Neural progenitor cell (in vitro differentiated cells): ENCODE data around the gene SLC26A2. TPM values are rescaled to one million over a fixed set of nuclear protein-coding genes. Genes with fewer than 3 reads are reported as not detected.

Experiments used
- DNase-seq: peaks from one replicate; pipeline ENCODE4 v3.0.0-alpha.2; 2016; ENCODE audit warnings: low spot score
- H2AFZ ChIP-seq: fragments of 200-600 bp; sonication (generic); replicated peaks from 2 replicates; pipeline ENCODE4 v1.6.1; 2016; ENCODE audit warnings: antibody characterized with exemption
- H3F3A ChIP-seq: fragments of 200-600 bp; sonication (generic); 2 replicates; pipeline ENCODE4 v1.6.1; 2016; ENCODE audit warnings: antibody characterized with exemption, low read depth
- H3K27ac ChIP-seq: fragments of 200-600 bp; sonication (generic); 2 replicates; pipeline ENCODE4 v1.5.1; 2016; ENCODE audit warnings: mild to moderate bottlenecking
- H3K27me3 ChIP-seq: fragments of 200-600 bp; sonication (generic); 2 replicates; pipeline ENCODE4 v1.6.1; 2016; ENCODE audit warnings: mild to moderate bottlenecking, moderate library complexity
- H3K36me3 ChIP-seq: fragments of 200-600 bp; sonication (generic); 2 replicates; pipeline ENCODE4 v1.5.1; 2016
- H3K4me1 ChIP-seq: fragments of 200-600 bp; sonication (generic); 2 replicates; pipeline ENCODE4 v1.6.1; 2016; ENCODE audit warnings: mixed run types
- H3K4me2 ChIP-seq: fragments of 200-600 bp; sonication (generic); 2 replicates; pipeline ENCODE4 v1.6.1; 2016
- H3K4me3 ChIP-seq: fragments of 200-600 bp; sonication (generic); 2 replicates; pipeline ENCODE4 v1.5.1; 2016
- H3K79me2 ChIP-seq: fragments of 200-600 bp; sonication (generic); 2 replicates; pipeline ENCODE4 v1.6.1; 2016; ENCODE audit warnings: low read depth
- H3K9ac ChIP-seq: fragments of 200-600 bp; sonication (generic); 2 replicates; pipeline ENCODE4 v1.6.1; 2016
- H3K9me3 ChIP-seq: fragments of 200-600 bp; sonication (generic); 2 replicates; pipeline ENCODE4 v1.5.1; 2016; ENCODE audit warnings: low read depth
- H4K20me1 ChIP-seq: fragments of 200-600 bp; sonication (generic); 2 replicates; pipeline ENCODE4 v1.6.1; 2016; ENCODE audit warnings: low read depth
- H3K27ac Mint-ChIP-seq: 3 replicates; pipeline ENCODE4 v1.8.0; 2021; ENCODE audit warnings: mixed read lengths
- H3K27me3 Mint-ChIP-seq: 2 replicates; pipeline ENCODE4 v1.8.0; 2022; ENCODE audit warnings: low read depth, mild to moderate bottlenecking, inconsistent platforms, moderate library complexity, mixed read lengths; ENCODE audit not compliant: insufficient read depth
- H3K36me3 Mint-ChIP-seq: 3 replicates; pipeline ENCODE4 v1.8.0; 2021; ENCODE audit warnings: mixed read lengths
- H3K4me1 Mint-ChIP-seq: 3 replicates; pipeline ENCODE4 v1.8.0; 2021; ENCODE audit warnings: mixed read lengths
- H3K4me3 Mint-ChIP-seq: 3 replicates; pipeline ENCODE4 v1.8.0; 2021; ENCODE audit warnings: mild to moderate bottlenecking, moderate library complexity, mixed read lengths
- H3K9me3 Mint-ChIP-seq: 3 replicates; pipeline ENCODE4 v1.8.0; 2020; ENCODE audit warnings: mixed read lengths
- CTCF ChIP-seq: fragments of 200-600 bp; sonication (generic); IDR thresholded peaks from 2 replicates; pipeline ENCODE4 v1.5.1; 2017; ENCODE audit warnings: antibody characterized with exemption, mild to moderate bottlenecking
- EZH2 ChIP-seq: fragments of 200-600 bp; sonication (generic); IDR thresholded peaks from 2 replicates; pipeline ENCODE4 v1.6.1; 2017; ENCODE audit warnings: antibody characterized with exemption, mild to moderate bottlenecking, moderate library complexity
- EZH2phosphoT487 ChIP-seq: fragments of 200-600 bp; sonication (generic); IDR thresholded peaks from 2 replicates; pipeline ENCODE4 v1.6.1; 2017; ENCODE audit warnings: antibody characterized with exemption
- total RNA-seq: library from RNA; depleted of rRNA; stranded (reverse); fragments of >200 nt; gene quantifications from 2 replicates; pipeline ENCODE4 v1.2.3, GENCODE V29; 2015; ENCODE audit warnings: low replicate concordance

The SLC26A2 gene
- total RNA-seq, 1 donor from 2014 or later, result 20.1 TPM

GRCh38 chr5:149961186-149961685 lies 678 bp downstream of the SLC26A2 start:
- Histone ChIP-seq H4K20me1 (no peaks in the 10 kb centered on the region), H3K27ac (no peak overlapping the region), H3K36me3 (no peaks in the 10 kb centered on the region), H3F3A (peaks cover 18% of the 10 kb centered on the region), H2AFZ (peak overlapping the region; percentile 89), H3K4me2 (peak overlapping the region; percentile 89), H3K27me3 (peaks cover 9% of the 10 kb centered on the region), H3K79me2 (no peaks in the 10 kb centered on the region), H3K4me1 (peaks cover 7% of the 10 kb centered on the region), H3K9ac (no peak overlapping the region), H3K4me3 (peak overlapping the region; percentile 76), H3K9me3 (no peaks in the 10 kb centered on the region)
- TF ChIP-seq EZH2phosphoT487, result no peak
- no peak for TF ChIP-seq CTCF
- TF ChIP-seq EZH2, result no peak
- Mint-ChIP-seq H3K9me3 (no peaks in the 10 kb centered on the region), H3K27ac (no peak overlapping the region), H3K4me3 (peak overlapping the region; percentile 93), H3K27me3 (peaks cover 13% of the 10 kb centered on the region), H3K36me3 (peaks cover 2% of the 10 kb centered on the region), H3K4me1 (peaks cover 20% of the 10 kb centered on the region)
- DNase-seq, result no peak

GRCh38 chr5:149961957-149962409 lies 1.4 kb downstream of the SLC26A2 start:
- no peaks in the 10 kb centered on the region for H3K79me2 ChIP-seq
- peaks cover 9% of the 10 kb centered on the region for H3K27me3 ChIP-seq
- H3K4me2 ChIP-seq, result peak overlapping the region; percentile 89
- no peaks in the 10 kb centered on the region for H4K20me1 ChIP-seq
- Mint-ChIP-seq H3K27ac (no peak overlapping the region), H3K36me3 (peaks cover 2% of the 10 kb centered on the region), H3K4me3 (peak overlapping the region; percentile 93), H3K9me3 (no peaks in the 10 kb centered on the region), H3K27me3 (peaks cover 12% of the 10 kb centered on the region), H3K4me1 (peaks cover 20% of the 10 kb centered on the region)
- peaks cover 18% of the 10 kb centered on the region for H3F3A ChIP-seq
- no peak overlapping the region for H2AFZ ChIP-seq
- H3K9ac ChIP-seq, result no peak overlapping the region
- H3K4me1 ChIP-seq, result peaks cover 7% of the 10 kb centered on the region
- H3K36me3 ChIP-seq, result no peaks in the 10 kb centered on the region
- TF ChIP-seq CTCF (peak; percentile 50), EZH2 (no peak)
- no peaks in the 10 kb centered on the region for H3K9me3 ChIP-seq
- no peak overlapping the region for H3K27ac ChIP-seq
- DNase-seq, result peak; percentile 27
- H3K4me3 ChIP-seq, result no peak overlapping the region

- H3K4me1 Mint-ChIP-seq, result peaks cover 20% of the 10 kb centered on the region
- H3K27ac Mint-ChIP-seq, result no peak overlapping the region
- peaks cover 10% of the 10 kb centered on the region for H3K27me3 Mint-ChIP-seq
- Histone ChIP-seq H3K4me2 (no peak overlapping the region), H3K9ac (no peak overlapping the region), H3K79me2 (no peaks in the 10 kb centered on the region), H3K27me3 (peaks cover 9% of the 10 kb centered on the region), H3K4me3 (no peak overlapping the region), H2AFZ (no peak overlapping the region), H4K20me1 (no peaks in the 10 kb centered on the region), H3K9me3 (no peaks in the 10 kb centered on the region), H3K4me1 (peaks cover 7% of the 10 kb centered on the region), H3K27ac (no peak overlapping the region), H3F3A (peaks cover 18% of the 10 kb centered on the region), H3K36me3 (no peaks in the 10 kb centered on the region)
- TF ChIP-seq CTCF (no peak), EZH2 (no peak), EZH2phosphoT487 (no peak)
- H3K4me3 Mint-ChIP-seq, result peak overlapping the region; percentile 27
- H3K9me3 Mint-ChIP-seq, result no peaks in the 10 kb centered on the region
- H3K36me3 Mint-ChIP-seq, result peaks cover 2% of the 10 kb centered on the region
- no peak for DNase-seq
These were observed 2.2 kb downstream of the SLC26A2 start for GRCh38 chr5:149962601-149963300.
